Small intestine (tissue), 7 donors: ENCODE measurements around the gene PTGES2. TPM values are rescaled to one million over a fixed set of nuclear protein-coding genes. Genes with fewer than 3 reads are reported as not detected.
A peak's percentile ranks its signal among the peaks of the same experiment; 100 is the strongest.
"Not testable (repeated sequence)": the region's sequence is repeated elsewhere in the genome, so short reads cannot be mapped to it uniquely, and the experiment has no call there.

ENCODE experiments used
- DNase-seq, 2 donors: peaks; one replicate each; pipeline versions ENCODE4 v3.0.0 to v3.0.0-alpha.2; 2013
- FAIRE-seq: peaks from 2 replicates; lab custom pipeline; 2012; peaks lifted over from hg19 to GRCh38; lab: Jason Lieb, UNC
- H3K27ac ChIP-seq, 3 donors: one replicate each; pipeline ENCODE4 v1.5.1; 2013; ENCODE audit warnings: low read length in 2 of 3, mild to moderate bottlenecking in 2 of 3, control low read depth in 1 of 3, inconsistent platforms in 1 of 3, low read depth in 1 of 3, moderate library complexity in 1 of 3
- H3K27me3 ChIP-seq, 3 donors: one replicate each; pipeline ENCODE4 v1.6.1; 2013; ENCODE audit warnings: low read length in 3 of 3, inconsistent platforms in 1 of 3; ENCODE audit not compliant: control insufficient read depth in 3 of 3, insufficient read depth in 3 of 3
- H3K36me3 ChIP-seq, 3 donors: one replicate each; pipeline ENCODE4 v1.6.1; 2013; ENCODE audit warnings: low read length in 3 of 3, inconsistent platforms in 1 of 3, low read depth in 1 of 3, mild to moderate bottlenecking in 1 of 3, moderate library complexity in 1 of 3; ENCODE audit not compliant: control insufficient read depth in 3 of 3, insufficient read depth in 2 of 3
- H3K4me1 ChIP-seq, 3 donors: one replicate each; pipeline ENCODE4 v1.6.1; 2013; ENCODE audit warnings: low read length in 2 of 3, inconsistent platforms in 1 of 3, low read depth in 1 of 3, mild to moderate bottlenecking in 1 of 3, moderate library complexity in 1 of 3; ENCODE audit not compliant: control insufficient read depth in 3 of 3, insufficient read depth in 2 of 3
- H3K4me3 ChIP-seq, 3 donors: one replicate each; pipeline ENCODE4 v1.5.1; 2013; ENCODE audit warnings: low read length in 3 of 3, control low read depth in 1 of 3, inconsistent platforms in 1 of 3, low read depth in 1 of 3, mild to moderate bottlenecking in 1 of 3, moderate library complexity in 1 of 3
- H3K9me3 ChIP-seq, 2 donors: one replicate each; pipeline ENCODE4 v1.6.1; 2013; ENCODE audit warnings: low read depth in 1 of 2, low read length in 1 of 2; ENCODE audit not compliant: control insufficient read depth in 2 of 2, insufficient read depth in 1 of 2
- WGBS, 3 donors: extraction: QIAGEN DNeasy Blood & Tissue Kit; methylation state at CpG; one replicate each; pipeline ENCODE4 v1.1.7; 2013; 5-methylcytosine and 5-hydroxymethylcytosine counted together
- polyA plus RNA-seq, 4 donors: library from polyadenylated mRNA; stranded (reverse) in 3 of 4; unstranded in 1 of 4; fragments of 200-250 nt in 3 of 4; fragments of 120-200 nt in 1 of 4; gene quantifications; one replicate each; pipeline versions ENCODE4 v1.2.1 to v1.2.3, GENCODE V29; 2013
- donor health status: healthy with polysubstance abuse.
- donor health status: control.
- donor health status: control.
- donor health status: Bipolar disorder and iron deficiency.
- donor health status: healthy.

The PTGES2 gene
- polyA plus RNA-seq, 4 donors, result 47.7 to 99.7 (median 76.0) TPM

DNA sequence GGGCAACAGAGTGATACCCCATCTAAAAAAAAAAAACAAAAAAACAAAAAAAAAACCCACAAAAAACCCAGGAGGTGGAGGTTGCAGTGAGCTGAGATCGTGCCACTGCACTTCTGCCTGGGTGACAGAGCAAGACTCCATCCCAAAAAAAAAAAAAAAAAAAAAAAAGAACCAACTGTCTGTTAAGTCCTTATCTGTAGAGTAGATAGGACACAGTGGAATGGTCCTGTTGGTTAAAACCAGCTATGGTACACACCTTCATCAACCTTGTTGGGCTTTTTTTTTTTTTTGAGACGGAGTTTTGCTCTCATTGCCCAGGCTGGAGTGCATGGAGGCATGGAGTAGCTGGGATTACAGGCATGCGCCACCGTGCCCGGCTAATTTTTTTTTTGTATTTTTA, 47.3 kb downstream of the PTGES2 start:
- FAIRE-seq (no peak), DNase-seq (peak in 1 of 2 donors; percentile 58)
- H3K4me1 ChIP-seq, result peaks cover 5 to 56% (median 8%) of the 10 kb centered on the region in 3 donors
- peak overlapping the region in 1 of 3 donors; percentile 87 for H3K27ac ChIP-seq
- H3K9me3 ChIP-seq, result no peaks in the 10 kb centered on the region
- no peak overlapping the region for H3K4me3 ChIP-seq
- no peaks in the 10 kb centered on the region for H3K27me3 ChIP-seq
- 54 to 80% (median 71%) methylated on average over 5 of the region's 5 CpGs for WGBS, 3 donors
- peaks cover 2 to 7% (median 2%) of the 10 kb centered on the region in 3 donors for H3K36me3 ChIP-seq

DNA sequence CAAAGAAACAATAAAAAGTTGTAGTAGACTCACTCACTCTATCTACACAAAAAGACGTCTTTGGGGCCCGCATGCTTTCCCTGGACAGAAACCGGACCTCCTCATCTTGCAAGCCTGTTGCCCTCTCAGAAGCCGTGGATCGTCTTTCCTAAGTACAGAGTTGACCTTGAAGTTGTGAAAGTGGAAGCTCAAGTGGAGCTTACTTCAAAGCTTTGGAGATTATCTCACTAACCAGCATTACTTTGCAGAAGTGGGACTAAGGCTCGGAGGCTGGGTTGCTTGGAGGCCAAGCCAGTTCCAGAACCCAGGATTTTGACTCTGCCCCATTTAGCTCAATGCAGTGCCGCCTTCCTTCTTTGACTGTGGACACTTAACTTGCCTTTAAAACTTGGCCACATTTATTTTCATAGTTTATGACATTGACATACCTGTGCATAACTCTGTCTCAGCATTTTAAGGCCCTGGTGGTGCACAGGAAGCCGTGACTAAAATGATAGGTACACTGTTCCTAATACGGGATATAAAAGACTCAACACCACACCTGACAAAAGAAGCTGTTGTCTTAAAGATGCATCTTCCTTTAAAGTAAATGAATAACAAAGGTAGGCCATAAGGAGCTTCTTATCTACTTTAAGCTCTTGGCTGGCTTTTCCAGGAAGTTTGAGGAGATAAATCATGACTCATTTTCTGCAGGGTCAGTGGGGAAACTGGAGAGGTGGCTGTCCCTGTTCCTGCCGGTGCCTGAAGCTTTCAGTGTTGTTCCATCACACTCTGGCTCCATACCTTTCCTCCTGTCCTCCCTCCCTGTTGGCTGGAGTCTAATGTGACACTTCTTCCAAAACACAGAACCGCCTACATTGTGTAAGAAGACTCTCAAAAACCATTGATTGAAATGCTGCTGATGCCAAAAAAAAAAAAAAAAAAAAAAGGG, 48.8 kb downstream of the PTGES2 start:
- Histone ChIP-seq H3K9me3 (no peaks in the 10 kb centered on the region), H3K27ac (peak overlapping the region; percentile 87 to 97 (median 90)), H3K4me1 (peaks cover 5 to 60% (median 8%) of the 10 kb centered on the region in 3 donors), H3K4me3 (peak overlapping the region in 1 of 3 donors; percentile 2), H3K27me3 (no peaks in the 10 kb centered on the region), H3K36me3 (peaks cover 0 to 4% (median 2%) of the 10 kb centered on the region in 3 donors)
- WGBS, 3 donors, result 6 to 40% (median 21%) methylated on average over 11 of the region's 11 CpGs
- FAIRE-seq (no peak), DNase-seq (peak; percentile 89 to 96)

DNA sequence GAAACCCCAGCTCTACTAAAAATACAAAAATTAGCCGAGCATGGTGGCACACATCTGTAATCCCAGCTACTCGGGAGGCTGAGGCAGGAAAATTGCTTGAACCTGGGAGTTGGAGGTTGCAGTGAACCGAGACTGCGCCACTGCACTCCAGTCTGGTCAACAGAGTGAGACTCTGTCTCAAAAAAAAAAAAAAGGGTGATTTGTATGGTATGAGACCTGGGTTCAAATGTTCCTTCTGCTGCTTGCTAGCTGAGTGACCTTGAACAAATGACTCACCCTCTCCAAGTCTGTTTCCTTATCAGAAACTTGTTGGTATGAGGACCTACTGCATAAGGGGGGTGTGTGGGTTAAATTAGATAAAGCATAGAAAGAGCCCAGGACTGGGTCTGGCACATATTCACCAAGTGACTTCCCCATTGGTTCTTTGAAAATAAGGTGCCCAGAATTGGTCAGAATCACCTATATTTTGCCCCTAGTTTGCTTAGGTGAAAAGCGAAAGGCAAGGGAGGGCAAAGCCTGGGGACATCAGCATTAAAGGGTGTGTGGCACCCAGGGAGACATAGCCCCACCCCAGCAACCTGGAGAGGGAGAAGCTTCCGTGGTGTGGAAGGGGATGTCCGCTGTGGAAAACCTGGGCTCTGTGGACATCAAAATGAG, 49.6 kb downstream of the PTGES2 start:
- Histone ChIP-seq H3K36me3 (peaks cover 0 to 4% (median 2%) of the 10 kb centered on the region in 3 donors), H3K27ac (peak overlapping the region; percentile 87 to 97 (median 90)), H3K27me3 (no peaks in the 10 kb centered on the region), H3K4me3 (peak overlapping the region in 1 of 3 donors; percentile 2), H3K9me3 (no peaks in the 10 kb centered on the region), H3K4me1 (peaks cover 5 to 68% (median 10%) of the 10 kb centered on the region in 3 donors)
- 62 to 73% (median 67%) methylated on average over 7 of the region's 7 CpGs for WGBS, 3 donors
- FAIRE-seq, result no peak
- DNase-seq, result peak; percentile 51 to 86

DNA sequence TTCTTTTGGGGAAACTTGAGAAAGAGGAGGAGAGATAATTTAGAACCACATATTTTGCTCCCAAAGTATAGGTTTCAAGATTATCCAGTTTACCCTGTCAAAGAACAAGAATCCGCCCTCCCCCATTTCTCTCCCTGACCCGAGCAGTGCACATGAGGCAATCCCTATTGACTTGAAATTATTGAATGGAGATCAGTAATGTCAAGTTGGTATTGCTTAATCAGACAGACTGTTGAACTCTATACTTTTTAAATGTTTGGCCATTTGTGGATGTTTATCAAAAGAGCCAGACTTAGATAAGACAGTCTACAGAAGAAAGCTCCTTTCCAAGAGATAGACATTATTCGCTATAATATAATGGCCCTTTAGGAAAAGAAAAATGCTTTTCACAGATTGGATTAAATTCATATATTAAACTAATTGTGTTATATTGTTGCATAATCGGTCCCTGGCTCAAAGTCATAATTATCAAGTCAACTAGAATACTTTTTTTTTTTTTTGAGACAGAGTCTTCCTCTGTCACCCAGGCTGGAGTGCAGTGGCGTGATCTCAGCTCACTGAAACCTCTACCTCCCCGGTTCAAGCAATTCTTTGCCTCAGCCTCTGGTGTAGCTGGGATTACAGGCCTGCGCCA, 54.2 kb downstream of the PTGES2 start:
- peak overlapping the region; percentile 81 to 95 (median 83) for H3K27ac ChIP-seq
- no peaks in the 10 kb centered on the region for H3K27me3 ChIP-seq
- FAIRE-seq (no peak), DNase-seq (peak; percentile 58 to 77)
- H3K36me3 ChIP-seq, result no peaks in the 10 kb centered on the region
- peaks cover 7 to 55% (median 28%) of the 10 kb centered on the region in 3 donors for H3K4me1 ChIP-seq
- no peaks in the 10 kb centered on the region for H3K9me3 ChIP-seq
- 61 to 69% (median 66%) methylated on average over 7 of the region's 7 CpGs for WGBS, 3 donors
- no peak overlapping the region for H3K4me3 ChIP-seq

DNA sequence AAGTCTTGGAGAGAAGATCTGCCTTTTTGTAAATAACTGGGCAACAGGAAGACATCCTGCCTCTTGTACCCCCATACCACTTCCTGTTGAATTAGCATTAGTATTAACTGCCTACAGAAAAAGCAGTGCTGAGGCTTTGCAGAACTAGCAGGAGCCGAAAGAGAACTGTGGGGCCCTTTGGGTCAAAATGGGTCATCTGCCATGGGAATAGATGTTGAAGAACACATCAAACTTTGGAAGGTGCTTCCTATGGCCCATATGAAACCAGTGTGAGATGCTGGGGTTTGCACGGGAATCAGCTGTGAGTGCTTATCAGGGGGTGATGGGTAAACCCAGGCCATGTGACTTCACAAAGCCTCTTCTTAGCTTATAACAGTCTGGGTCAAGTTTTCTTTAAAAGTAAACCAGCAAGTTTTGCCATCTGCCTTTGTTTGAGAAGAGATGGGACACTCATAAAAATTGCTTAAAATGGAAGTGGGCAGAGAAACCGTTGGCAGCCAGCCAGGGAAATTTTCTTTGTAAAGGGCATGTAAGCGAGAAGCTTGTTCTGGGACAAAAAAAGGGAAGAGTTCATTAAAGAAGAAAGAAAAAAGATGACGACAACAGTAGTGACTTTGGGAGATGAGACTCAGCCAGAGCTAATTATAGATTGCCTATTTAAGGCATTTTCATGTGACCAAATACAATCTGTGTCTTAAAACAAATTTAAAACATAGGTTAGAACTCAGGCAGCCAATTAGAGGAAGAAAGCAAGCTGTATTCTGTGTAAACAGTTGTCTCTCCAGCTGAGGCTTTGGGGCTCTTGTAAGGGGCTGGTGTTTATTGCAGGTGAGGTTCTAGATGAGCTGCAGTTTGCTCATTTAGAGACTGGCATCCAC, 55.1 kb downstream of the PTGES2 start:
- peaks cover 7 to 45% (median 26%) of the 10 kb centered on the region in 3 donors for H3K4me1 ChIP-seq
- no peaks in the 10 kb centered on the region for H3K27me3 ChIP-seq
- FAIRE-seq (no peak), DNase-seq (peak; percentile 37 to 73)
- H3K27ac ChIP-seq, result peak overlapping the region; percentile 81 to 95 (median 83)
- H3K4me3 ChIP-seq, result peak overlapping the region in 2 of 3 donors; percentile 1 to 11
- 5 to 10% (median 7%) methylated on average over 5 of the region's 5 CpGs for WGBS, 3 donors
- no peaks in the 10 kb centered on the region for H3K9me3 ChIP-seq
- H3K36me3 ChIP-seq, result no peaks in the 10 kb centered on the region

DNA sequence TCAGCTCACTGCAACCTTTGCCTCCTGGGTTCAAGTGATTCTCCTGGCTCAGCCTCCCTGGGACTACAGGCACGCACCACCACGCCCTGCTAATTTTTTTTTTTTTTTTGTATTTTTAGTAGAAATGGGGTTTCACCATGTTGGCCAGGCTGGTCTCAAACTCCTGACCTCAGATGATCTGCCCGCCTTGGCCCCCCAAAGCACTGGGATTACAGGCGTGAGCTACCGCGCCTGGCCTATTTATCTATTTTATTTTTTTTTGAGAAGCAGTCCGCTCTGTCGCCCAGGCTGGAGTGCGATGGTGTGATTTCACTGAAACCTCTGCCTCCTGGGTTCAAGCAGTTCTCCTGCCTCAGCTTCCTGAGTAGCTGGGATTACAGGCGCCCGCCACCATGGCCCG, 56.1 kb downstream of the PTGES2 start:
- not testable (repeated sequence) for H3K9me3 ChIP-seq, H3K4me3 ChIP-seq, H3K36me3 ChIP-seq, FAIRE-seq, H3K27me3 ChIP-seq
- 73 to 83% (median 80%) methylated on average over 12 of the region's 12 CpGs for WGBS, 3 donors
- Histone ChIP-seq H3K27ac (peak overlapping the region; percentile 81 to 95 (median 83)), H3K4me1 (peaks cover 7 to 45% (median 31%) of the 10 kb centered on the region in 3 donors)
- peak in 1 of 2 donors; percentile 59 for DNase-seq

DNA sequence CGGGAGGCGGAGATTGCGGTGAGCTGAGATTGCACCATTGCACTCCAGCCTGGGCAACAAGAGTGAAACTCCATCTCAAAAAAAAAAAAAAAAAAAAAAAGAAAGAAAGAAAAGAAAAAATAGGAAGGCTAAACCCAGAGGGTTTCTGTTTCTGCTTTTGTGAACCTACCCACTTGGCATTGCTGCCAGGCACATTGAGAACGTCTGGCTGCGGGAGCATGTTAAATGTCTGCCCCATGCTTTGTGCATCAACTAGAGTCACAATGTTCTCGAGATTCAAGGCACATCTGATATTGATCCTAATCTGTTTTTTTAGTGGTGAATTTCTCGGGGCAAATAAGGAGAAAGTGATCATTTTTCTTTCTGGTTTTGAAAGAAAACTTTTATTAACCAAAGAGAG, 56.7 kb downstream of the PTGES2 start:
- H3K9me3 ChIP-seq, result no peaks in the 10 kb centered on the region
- DNase-seq (no peak), FAIRE-seq (no peak)
- no peaks in the 10 kb centered on the region for H3K27me3 ChIP-seq
- WGBS, 3 donors, result 67 to 79% (median 76%) methylated on average over 7 of the region's 7 CpGs
- H3K36me3 ChIP-seq, result no peaks in the 10 kb centered on the region
- H3K4me1 ChIP-seq, result peaks cover 12 to 51% (median 36%) of the 10 kb centered on the region in 3 donors
- H3K4me3 ChIP-seq, result no peak overlapping the region
- H3K27ac ChIP-seq, result peak overlapping the region in 2 of 3 donors; percentile 28 to 72
